RWPE1 (cell line): ENCODE measurements around the gene C16orf74.

Source experiments
- CTCF ChIA-PET: fragments of 350-600 bp; sonication (Branson Sonifier 250); formaldehyde crosslinking; extraction: SDS; loops from one replicate; lab custom pipeline; 2021; lab: Yijun Ruan, JAX
- POLR2A ChIA-PET: fragments of 400-600 bp; formaldehyde crosslinking; extraction: SDS; loops from one replicate; lab custom pipeline; 2020; ENCODE audit warnings: antibody characterized with exemption; ENCODE audit not compliant: low non-redundant PET; lab: Yijun Ruan, JAX
- DNase-seq: peaks from one replicate; pipeline ENCODE4 v3.0.0; 2012; ENCODE audit warnings: low spot score
- H3K27ac ChIP-seq: fragments of 450-650 bp; 2 replicates; pipeline ENCODE4 v1.5.1; 2017
- TF ChIP-seq, protein P1 (sequence below): fragments of 450-650 bp; conservative IDR thresholded peaks from 2 replicates; pipeline ENCODE4 v1.5.1; 2017; ENCODE audit warnings: low read depth, mild to moderate bottlenecking

The C16orf74 gene

DNA sequence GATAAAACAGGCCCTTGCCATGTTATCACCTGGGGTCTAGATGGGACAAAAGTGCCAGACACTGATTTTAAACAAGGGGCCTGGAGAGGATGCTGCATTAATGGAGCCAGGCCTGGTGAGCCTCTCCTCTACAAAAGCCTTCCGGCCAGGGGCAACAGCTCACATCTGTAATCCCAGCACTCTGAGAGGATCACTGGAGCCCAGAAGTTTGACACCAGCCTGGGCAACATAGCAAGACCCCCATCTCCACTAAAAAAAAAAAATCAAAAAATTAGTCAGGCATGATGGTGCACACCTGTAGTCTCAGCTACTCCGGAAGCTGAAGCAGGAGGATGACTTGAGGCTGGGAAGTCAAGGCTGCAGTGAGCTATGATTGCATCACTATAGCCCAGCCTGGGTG lies 65.6 kb downstream of the C16orf74 start:
- no peak for DNase-seq
- TF ChIP-seq, protein P1, sequence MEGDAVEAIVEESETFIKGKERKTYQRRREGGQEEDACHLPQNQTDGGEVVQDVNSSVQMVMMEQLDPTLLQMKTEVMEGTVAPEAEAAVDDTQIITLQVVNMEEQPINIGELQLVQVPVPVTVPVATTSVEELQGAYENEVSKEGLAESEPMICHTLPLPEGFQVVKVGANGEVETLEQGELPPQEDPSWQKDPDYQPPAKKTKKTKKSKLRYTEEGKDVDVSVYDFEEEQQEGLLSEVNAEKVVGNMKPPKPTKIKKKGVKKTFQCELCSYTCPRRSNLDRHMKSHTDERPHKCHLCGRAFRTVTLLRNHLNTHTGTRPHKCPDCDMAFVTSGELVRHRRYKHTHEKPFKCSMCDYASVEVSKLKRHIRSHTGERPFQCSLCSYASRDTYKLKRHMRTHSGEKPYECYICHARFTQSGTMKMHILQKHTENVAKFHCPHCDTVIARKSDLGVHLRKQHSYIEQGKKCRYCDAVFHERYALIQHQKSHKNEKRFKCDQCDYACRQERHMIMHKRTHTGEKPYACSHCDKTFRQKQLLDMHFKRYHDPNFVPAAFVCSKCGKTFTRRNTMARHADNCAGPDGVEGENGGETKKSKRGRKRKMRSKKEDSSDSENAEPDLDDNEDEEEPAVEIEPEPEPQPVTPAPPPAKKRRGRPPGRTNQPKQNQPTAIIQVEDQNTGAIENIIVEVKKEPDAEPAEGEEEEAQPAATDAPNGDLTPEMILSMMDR: no peak
- ChIA-PET POLR2A (no interaction called here), CTCF (no interaction called here)
- no peak overlapping the region for H3K27ac ChIP-seq

DNA sequence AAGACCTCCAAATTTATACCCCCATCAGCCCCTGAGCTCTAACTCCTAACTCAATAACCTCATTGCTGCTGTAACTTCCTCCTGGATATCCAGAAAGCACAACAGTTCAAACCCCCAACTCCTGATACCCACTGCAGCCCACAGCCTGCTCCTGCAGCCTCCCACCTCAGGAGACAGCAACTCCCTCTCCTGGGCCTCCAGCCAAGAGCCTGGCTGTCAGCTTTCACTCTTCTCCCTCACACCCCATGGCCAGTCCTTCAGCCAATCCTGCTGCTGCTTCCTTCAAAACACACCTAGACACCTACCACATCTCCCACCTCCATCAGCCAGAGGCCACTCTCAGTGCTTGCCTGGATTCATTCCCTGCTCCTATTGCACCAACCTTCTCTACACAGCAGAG lies 67.5 kb downstream of the C16orf74 start:
- POLR2A ChIA-PET: no interaction called here
- DNase-seq: no peak
- CTCF ChIA-PET: interaction anchor here (1.1 to 1.4 kb wide), 2 partner anchors 24 to 34 kb away, joined by 6 to 7 read pairs; no protein-coding TSS in a partner anchor
- TF ChIP-seq, protein P1: no peak
- peak overlapping the region; percentile 10; the same call in 1 of the 2 replicates for H3K27ac ChIP-seq

DNA sequence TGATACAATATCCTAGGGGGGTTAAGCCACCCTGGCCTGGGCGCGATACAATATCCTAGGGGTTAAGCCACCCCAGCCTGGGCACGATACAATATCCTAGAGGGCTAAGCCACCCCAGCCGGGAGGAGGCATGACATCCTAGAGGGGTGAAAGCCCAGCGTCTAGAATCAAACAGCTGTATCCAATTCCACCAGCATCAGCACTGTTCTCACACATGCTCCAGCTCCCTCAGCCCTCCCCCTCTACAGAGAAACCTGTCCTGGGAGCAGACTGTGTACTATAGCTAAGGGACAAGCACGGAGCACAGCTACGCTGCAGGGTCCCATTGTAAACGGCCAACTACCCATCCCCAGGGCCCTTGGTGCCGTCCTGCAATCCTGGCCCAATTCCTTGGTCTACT lies 68.4 kb downstream of the C16orf74 start:
- POLR2A ChIA-PET: interaction anchor here (0.7 kb wide), 1 partner anchor 296 kb away, joined by 3 read pairs; no protein-coding TSS in a partner anchor
- H3K27ac ChIP-seq: peak overlapping the region; percentile 10; the same call in 1 of the 2 replicates
- DNase-seq: no peak
- TF ChIP-seq, protein P1: no peak
- CTCF ChIA-PET: interaction anchor here (0.7 to 1.4 kb wide), 3 partner anchors 23 to 51 kb away, joined by 3 to 7 read pairs (median 6); no protein-coding TSS in a partner anchor

- CTCF ChIA-PET: no interaction called here
- POLR2A ChIA-PET: no interaction called here
- no peak overlapping the region for H3K27ac ChIP-seq
- DNase-seq: no peak
- TF ChIP-seq, protein P1: no peak
These were observed 69.6 kb downstream of the C16orf74 start for GRCh38 chr16:85681255-85681654.

GRCh38 chr16:85680352-85680944 lies 70.4 kb downstream of the C16orf74 start:
- TF ChIP-seq, protein P1: no peak
- H3K27ac ChIP-seq: no peak overlapping the region; the same call in 1 of the 2 replicates
- DNase-seq: no peak
- POLR2A ChIA-PET: no interaction called here
- CTCF ChIA-PET: no interaction called here

DNA sequence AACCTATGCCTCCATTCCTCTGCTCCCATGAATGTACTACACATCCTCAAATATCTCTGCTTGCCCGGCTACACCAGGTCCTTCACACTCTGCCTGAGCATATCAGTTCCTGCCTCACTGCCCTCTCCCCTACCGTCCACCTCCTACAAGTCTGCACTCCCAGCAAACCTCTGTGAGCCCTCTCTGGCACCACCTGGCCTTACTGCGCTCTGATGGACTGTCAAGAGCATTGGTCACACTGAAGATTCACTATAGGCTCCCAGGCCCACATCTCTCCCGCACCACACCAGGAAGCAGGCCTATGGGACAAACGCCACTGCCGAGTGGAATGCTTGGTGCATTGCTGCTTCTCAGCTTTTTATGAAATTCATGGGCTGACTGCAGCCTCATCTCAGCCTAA lies 71.0 kb downstream of the C16orf74 start:
- peak overlapping the region; percentile 19 for H3K27ac ChIP-seq
- ChIA-PET POLR2A (no interaction called here), CTCF (no interaction called here)
- DNase-seq: no peak
- TF ChIP-seq, protein P1: no peak
